CD4-positive, alpha-beta T cell treated with Interleukin-17A for 1 hour (primary cell): ENCODE data around the gene MMP15.
"Not testable (repeated sequence)": the region's sequence is repeated elsewhere in the genome, so short reads cannot be mapped to it uniquely, and the experiment has no call there.

Experiments
- DNase-seq: peaks from one replicate; pipeline ENCODE4 v3.0.0-alpha.2; 2020

The MMP15 gene

GRCh38 chr16:58025351-58026138, at the start of gene MMP15:
Gene MMP15, plus strand, starts transcription at chr16:58025754. Its CDS starts 597 bp downstream, at chr16:58026351.
- DNase-seq = peak; percentile 66

DNA sequence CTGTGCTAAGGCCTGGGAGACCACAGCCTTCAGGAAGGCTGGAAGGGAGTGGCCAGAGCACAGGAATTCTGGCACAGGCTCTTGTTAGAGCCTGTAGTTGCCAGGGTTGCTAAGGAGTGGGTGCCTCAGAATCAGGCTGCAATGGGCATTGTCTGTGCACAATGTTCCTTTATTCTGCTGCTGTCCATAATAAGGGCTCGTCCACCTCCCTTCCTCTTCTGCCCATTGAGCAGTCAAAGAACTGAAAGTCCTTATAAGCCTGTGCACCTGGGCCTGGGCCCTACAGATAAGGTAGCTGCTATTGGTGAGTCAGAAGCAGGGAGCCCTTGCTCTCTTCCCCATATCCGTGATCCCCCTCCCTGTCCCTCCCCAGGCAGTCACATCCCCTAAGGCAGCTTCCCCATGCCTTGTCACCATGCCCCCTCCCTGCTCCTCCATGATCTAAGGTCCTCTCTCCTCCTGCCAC, 49.2 kb upstream of the MMP15 start:
- DNase-seq = no peak

GRCh38 chr16:57977418-57978069, 48.0 kb upstream of the MMP15 start:
- no peak for DNase-seq

- DNase-seq = not testable (repeated sequence)
Observed at GRCh38 chr16:57978070-57978465, 47.5 kb upstream of the MMP15 start.

DNA sequence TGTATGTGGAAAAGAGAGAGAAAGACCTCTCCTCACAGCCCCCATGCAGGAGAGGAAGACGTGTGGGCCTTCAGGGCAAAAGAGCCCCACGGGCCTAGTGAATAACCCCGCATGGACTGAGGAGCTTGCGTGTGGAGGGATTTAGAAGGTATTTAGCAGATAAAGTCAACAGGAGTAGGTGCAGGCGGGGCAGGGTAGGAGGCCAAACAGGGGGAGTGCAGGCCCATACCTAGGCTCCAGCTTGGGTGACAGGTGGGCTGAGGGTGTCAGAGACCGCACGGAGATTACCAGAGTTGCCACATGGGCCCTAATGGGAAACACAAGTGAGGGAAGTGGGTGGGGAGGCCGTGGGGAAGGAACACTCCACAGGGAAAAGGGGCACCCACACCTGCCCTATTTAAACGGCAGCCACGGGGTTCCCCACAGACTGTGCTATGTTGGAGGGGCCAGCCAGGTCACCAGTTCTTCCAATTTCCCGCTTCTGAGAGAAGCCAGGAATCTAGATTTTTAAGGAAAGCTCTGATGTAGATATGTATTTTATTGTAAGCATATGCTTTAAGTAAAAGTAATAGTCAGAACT, 46.5 kb upstream of the MMP15 start:
- no peak for DNase-seq

GRCh38 chr16:57981636-57982035, 43.9 kb upstream of the MMP15 start:
- no peak for DNase-seq

DNA sequence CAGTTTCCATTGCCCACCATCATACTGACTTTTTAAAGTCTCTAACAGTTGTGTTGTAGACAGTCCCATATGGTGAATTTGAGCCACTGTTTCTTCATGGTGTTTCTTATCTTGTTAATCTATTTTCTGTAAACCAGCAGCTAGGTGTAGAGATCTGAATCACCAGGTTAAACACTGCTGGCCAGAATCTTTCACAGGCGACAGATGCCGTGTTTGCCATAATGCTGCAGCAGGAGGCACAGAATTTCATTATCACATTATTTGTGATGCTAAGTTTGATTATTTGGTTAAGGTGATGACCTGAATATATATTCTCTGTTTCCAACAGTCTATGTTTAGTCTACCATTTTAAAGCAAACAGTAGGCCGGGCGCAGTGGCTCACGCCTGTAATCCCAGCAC, 43.2 kb upstream of the MMP15 start:
- no peak for DNase-seq

DNA sequence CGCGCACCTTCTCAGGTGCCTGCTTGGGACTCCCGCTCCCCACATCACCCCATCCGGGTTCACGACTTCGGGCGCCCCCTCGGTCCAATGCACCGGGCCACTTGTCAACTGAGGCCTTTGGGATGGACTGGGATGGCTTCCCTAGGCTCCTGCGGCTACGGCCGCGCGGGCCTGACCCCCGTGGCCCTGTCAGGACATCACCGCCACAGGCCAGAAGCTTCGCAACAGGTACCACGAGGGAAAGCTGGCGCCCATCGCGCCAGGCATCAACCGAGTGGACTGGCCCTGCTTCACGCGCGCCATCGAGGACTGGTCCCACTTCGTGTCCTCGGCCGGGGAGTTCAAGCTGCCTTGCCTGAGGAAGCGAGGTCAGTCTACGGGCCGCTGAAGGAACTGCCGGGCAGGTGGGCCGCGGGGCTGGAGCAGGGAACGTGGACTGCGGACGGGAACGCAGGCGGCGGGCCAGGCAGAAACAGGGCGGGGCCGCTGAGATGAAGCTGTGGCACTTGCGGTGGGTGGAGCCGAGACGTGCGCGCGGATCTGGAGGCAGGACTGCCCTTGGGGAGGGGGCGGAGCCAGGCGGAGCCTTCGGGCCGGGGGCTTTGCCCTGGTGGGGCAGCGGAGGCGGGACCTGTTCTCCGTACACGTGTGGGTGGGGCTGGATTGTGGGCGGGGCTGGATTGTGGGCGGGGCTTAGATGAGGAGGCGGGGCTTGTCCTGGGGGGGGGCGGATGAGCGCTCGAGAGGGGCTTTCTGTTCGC, 40.9 kb upstream of the MMP15 start:
- DNase-seq = peak; percentile 95

DNA sequence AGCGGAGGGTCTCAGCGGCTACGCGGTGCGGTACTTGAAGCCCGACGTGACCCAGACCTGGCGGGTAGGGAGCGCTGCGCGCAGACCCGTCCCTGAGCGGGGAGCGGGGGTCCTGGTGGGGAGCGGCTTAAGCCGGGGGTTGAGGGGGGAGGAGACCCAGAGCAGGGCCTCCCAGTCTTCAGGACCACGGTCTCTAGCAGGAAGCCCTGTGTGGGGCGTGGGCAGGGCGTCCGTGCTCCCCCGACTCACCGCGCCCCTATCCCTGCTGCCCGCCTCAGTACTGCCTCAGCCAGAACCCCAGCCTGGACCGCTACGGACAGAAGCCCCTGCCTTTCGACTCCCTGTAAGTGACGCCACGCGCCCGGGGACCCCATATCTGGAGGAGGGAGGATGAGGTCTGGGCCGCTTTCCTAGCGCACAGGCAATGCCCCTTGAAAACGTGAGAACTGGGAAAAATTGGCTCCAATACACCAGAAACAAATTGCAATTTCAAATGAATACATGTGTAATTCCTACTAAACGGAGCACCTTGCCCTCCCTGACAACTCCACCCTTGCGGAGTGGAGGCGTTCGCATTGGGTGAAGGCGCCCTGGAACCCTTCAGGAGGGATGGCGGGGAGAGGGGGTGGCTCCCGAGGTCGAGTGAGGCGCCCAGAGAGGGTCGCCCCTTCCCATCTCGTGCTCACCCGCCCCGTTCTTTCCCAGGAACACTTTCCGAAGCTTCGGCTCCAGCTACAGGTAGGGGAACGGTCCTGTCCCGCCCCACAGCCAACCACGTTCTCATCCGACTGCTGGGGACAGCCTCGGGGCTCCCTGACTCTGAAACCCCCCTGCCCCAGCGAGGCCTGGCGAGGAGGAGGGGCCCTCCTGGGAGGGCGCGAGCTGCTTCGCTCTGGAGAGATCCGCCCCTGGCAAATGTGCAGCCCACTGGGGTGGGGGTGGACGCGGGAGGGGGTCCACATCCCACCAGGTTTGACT, 40.1 kb upstream of the MMP15 start:
- DNase-seq = no peak

DNA sequence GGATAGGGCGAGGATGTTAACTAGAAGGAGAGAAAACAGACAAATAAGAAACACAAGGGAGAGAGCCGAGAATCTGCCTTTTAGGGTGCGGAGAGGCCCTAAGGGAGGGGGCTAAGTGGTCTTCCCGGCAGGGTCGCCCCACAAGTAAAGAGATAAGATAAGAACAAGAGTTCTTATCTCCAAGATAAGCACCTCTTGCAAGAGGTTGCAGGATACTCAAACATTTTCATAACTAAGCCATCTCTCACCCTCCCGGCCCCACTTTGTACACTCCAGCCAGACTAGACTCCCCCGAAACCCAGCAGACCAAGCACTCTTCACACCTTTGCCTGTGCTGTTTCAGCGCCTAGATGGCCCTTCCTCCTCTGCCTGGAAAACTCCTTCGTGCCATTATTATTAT, 39.4 kb upstream of the MMP15 start:
- no peak for DNase-seq

GRCh38 chr16:57987441-57988177, 37.9 kb upstream of the MMP15 start:
- no peak for DNase-seq

- no peak for DNase-seq
Observed at GRCh38 chr16:57988929-57989328, 36.6 kb upstream of the MMP15 start.

GRCh38 chr16:57991551-57992059, 33.9 kb upstream of the MMP15 start:
- DNase-seq = no peak

- DNase-seq = no peak
Observed at GRCh38 chr16:57992084-57992483, 33.5 kb upstream of the MMP15 start.

- no peak for DNase-seq
Observed at GRCh38 chr16:57993438-57993837, 32.1 kb upstream of the MMP15 start.

DNA sequence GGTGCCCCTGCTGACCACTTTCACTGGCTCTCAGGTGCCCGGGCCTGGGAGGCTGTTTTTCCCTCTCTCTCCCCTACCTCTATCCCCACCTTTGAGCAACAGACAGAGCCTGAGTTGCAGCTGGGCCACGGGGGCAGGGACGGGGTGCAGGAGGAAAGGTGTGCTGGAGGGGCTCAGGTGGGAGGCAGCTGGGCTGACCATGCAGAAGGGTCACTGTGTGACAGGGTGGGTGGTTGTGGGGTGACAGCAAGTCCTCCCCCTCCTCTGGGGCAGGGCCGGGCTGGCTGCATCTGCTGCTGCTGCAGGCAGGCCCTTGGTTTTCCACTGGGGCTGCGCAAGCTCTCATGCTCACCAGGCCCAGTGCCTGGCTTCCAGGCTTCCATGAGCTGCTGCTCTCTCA, 31.7 kb upstream of the MMP15 start:
- DNase-seq = no peak

- no peak for DNase-seq
Observed at GRCh38 chr16:57994361-57994760, 31.2 kb upstream of the MMP15 start.

- peak; percentile 60 for DNase-seq
Observed at GRCh38 chr16:57994778-57995177, 30.8 kb upstream of the MMP15 start.

DNA sequence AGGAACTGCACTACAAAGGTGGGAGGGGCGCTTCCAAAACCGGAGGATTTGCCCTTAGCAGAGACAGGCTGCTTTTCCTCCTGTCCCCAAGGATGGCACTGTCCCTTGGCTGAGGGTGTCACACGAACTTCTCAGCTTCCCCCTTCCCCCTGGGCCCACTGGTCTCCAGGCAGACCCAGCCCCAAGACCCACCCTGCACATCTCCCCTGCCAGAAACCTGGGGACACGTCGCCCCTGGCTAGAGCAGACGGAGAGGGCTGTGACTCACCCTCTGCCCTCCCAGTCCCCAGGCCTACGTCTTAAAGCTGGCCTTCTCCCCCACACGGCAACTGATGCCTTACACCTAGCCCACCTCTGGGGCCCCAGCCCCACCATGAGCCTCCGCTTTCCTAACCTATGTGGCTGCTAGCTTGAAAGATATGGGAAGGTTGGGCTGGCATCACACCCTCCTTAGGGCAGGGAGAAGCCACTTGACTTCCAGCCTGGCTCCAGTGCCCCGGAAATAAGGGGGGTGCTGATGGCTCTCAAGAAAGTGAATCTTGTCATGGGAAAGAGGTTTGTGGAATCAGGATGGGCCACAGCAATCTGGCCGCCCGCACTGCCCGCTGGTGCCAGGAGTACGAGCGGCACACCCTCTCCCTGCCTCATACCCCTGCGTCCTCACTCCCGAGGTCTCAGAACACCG, 29.7 kb upstream of the MMP15 start:
- no peak for DNase-seq

GRCh38 chr16:57996406-57997175, 29.0 kb upstream of the MMP15 start:
- no peak for DNase-seq
